GM06990 (cell line): Measurements from ENCODE around the gene B3GNT9.

Experiments
- DNase-seq: peaks from one replicate; pipeline ENCODE4 v3.0.0-alpha.2; 2011; ENCODE audit not compliant: insufficient read length; ENCODE audit errors: extremely low read depth
- H3K27me3 ChIP-seq: replicated peaks from 2 replicates; pipeline ENCODE4 v1.6.0; 2011; ENCODE audit warnings: low read length; ENCODE audit not compliant: control insufficient read depth, insufficient read depth
- H3K36me3 ChIP-seq: 2 replicates; pipeline ENCODE4 v1.5.1; 2011; ENCODE audit warnings: low read length; ENCODE audit not compliant: control insufficient read depth, insufficient read depth
- H3K4me3 ChIP-seq: replicated peaks from 2 replicates; pipeline ENCODE4 v1.5.1; 2011; ENCODE audit warnings: low read depth, mild to moderate bottlenecking, control low read depth, low read length
- CTCF ChIP-seq: IDR thresholded peaks from 2 replicates; pipeline ENCODE4 v1.5.1; 2011; ENCODE audit warnings: low read length, control low read depth, mild to moderate bottlenecking, inconsistent platforms; ENCODE audit not compliant: insufficient read depth, poor library complexity, severe bottlenecking

The B3GNT9 gene

GRCh38 chr16:67184453-67184994 lies 33.7 kb upstream of the B3GNT9 start:
- TF ChIP-seq CTCF = no peak
- Histone ChIP-seq H3K4me3 (peak overlapping the region; percentile 77), H3K27me3 (no peaks in the 10 kb centered on the region; the same call in 1 of the 2 replicates), H3K36me3 (no peaks in the 10 kb centered on the region; the same call in 1 of the 2 replicates)
- no peak for DNase-seq

- no peak for TF ChIP-seq CTCF
- Histone ChIP-seq H3K4me3 (peak within 1 kb of the TSS; percentile 77), H3K27me3 (no peaks in the 10 kb centered on the region; the same call in 1 of the 2 replicates), H3K36me3 (no peaks in the 10 kb centered on the region; the same call in 1 of the 2 replicates)
- DNase-seq = peak; percentile 94
These were observed 33.0 kb upstream of the B3GNT9 start, which contains the start of gene MATCAP1 for GRCh38 chr16:67183627-67184452. Gene MATCAP1 (minus strand): TSS chr16:67183963. CDS start chr16:67180610, 3,353 bp downstream.

- TF ChIP-seq CTCF = no peak
- H3K36me3 ChIP-seq = no peaks in the 10 kb centered on the region; the same call in 1 of the 2 replicates
- no peak for DNase-seq
- no peaks in the 10 kb centered on the region; the same call in 1 of the 2 replicates for H3K27me3 ChIP-seq
- peak overlapping the region; percentile 77 for H3K4me3 ChIP-seq
These were observed 32.5 kb upstream of the B3GNT9 start for GRCh38 chr16:67183284-67183626.

- Histone ChIP-seq H3K36me3 (no peaks in the 10 kb centered on the region; the same call in 1 of the 2 replicates), H3K4me3 (peak overlapping the region; percentile 77; the same call in 1 of the 2 replicates), H3K27me3 (no peaks in the 10 kb centered on the region; the same call in 1 of the 2 replicates)
- TF ChIP-seq CTCF = no peak
- DNase-seq = no peak
These were observed 31.5 kb upstream of the B3GNT9 start for GRCh38 chr16:67182288-67182687.

GRCh38 chr16:67181346-67181745 lies 30.5 kb upstream of the B3GNT9 start:
- DNase-seq = no peak
- Histone ChIP-seq H3K4me3 (no peak overlapping the region), H3K36me3 (no peaks in the 10 kb centered on the region; the same call in 1 of the 2 replicates), H3K27me3 (no peaks in the 10 kb centered on the region; the same call in 1 of the 2 replicates)
- TF ChIP-seq CTCF = no peak
